Osteocyte (in vitro differentiated cells): ENCODE measurements around the gene HGF. TPM values are rescaled to one million over a fixed set of nuclear protein-coding genes. Genes with fewer than 3 reads are reported as not detected.

Source experiments
- DNase-seq: peaks from one replicate; pipeline ENCODE4 v3.0.0; 2021; ENCODE audit warnings: mixed read lengths; ENCODE audit not compliant: unreplicated experiment; ENCODE audit errors: extremely low spot score
- H3K27ac Mint-ChIP-seq: one replicate; pipeline ENCODE4 v1.8.0; 2021; ENCODE audit warnings: mild to moderate bottlenecking, mixed read lengths; ENCODE audit not compliant: unreplicated experiment
- H3K27me3 Mint-ChIP-seq: one replicate; pipeline ENCODE4 v1.8.0; 2021; ENCODE audit warnings: mixed read lengths; ENCODE audit not compliant: unreplicated experiment
- H3K36me3 Mint-ChIP-seq: one replicate; pipeline ENCODE4 v1.8.0; 2021; ENCODE audit warnings: mixed read lengths; ENCODE audit not compliant: unreplicated experiment
- H3K4me1 Mint-ChIP-seq: one replicate; pipeline ENCODE4 v1.8.0; 2021; ENCODE audit warnings: mixed read lengths; ENCODE audit not compliant: unreplicated experiment
- H3K4me3 Mint-ChIP-seq: one replicate; pipeline ENCODE4 v1.8.0; 2021; ENCODE audit warnings: mild to moderate bottlenecking, moderate library complexity, mixed read lengths; ENCODE audit not compliant: unreplicated experiment
- H3K9me3 Mint-ChIP-seq: one replicate; pipeline ENCODE4 v1.8.0; 2021; ENCODE audit warnings: mixed read lengths; ENCODE audit not compliant: unreplicated experiment
- CTCF ChIP-seq: fragments of 200-600 bp; sonication (generic); IDR thresholded peaks from 2 replicates; pipeline ENCODE4 v1.5.0; 2021; ENCODE audit warnings: antibody characterized with exemption, mild to moderate bottlenecking, moderate library complexity
- total RNA-seq: library from RNA; stranded (reverse); gene quantifications from 2 replicates; pipeline ENCODE4 v1.2.1, GENCODE V29; 2021

The HGF gene
- total RNA-seq, 1 donor from 2014 or later: 16.0 TPM

- Mint-ChIP-seq H3K4me3 (peak overlapping the region; percentile 66), H3K27ac (peak overlapping the region; percentile 96)
- no peak for DNase-seq
These were observed 75.1 kb downstream of the HGF start for GRCh38 chr7:81694711-81695110.

GRCh38 chr7:81693894-81694293 lies 76.0 kb downstream of the HGF start:
- no peaks in the 10 kb centered on the region for H3K9me3 Mint-ChIP-seq

More at GRCh38 chr7:81694711-81695110, 75.1 kb downstream of the HGF start:
- Mint-ChIP-seq H3K9me3 (no peaks in the 10 kb centered on the region), H3K4me1 (peaks cover 66% of the 10 kb centered on the region), H3K27me3 (no peaks in the 10 kb centered on the region), H3K36me3 (peaks cover 12% of the 10 kb centered on the region)
- no peak for TF ChIP-seq CTCF

DNA sequence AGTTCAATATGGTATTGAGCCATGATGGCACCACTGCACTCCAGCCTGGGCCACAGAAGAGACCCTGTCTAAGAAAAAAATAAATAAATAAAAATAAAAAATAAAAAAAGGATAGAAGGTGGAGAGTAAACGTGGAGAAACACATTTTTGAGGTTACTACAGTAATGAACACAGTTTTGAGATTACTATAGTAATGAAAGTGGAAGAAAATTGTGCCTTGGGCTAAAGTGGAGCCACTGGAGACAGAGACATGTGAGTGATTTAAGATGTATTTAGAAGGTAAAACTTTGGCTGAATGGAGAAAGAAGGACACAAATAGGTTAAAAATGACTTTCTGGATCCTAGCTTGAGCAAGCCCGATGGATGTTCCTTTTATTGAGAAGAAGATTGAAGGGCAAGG lies 76.8 kb downstream of the HGF start:
- H3K4me1 Mint-ChIP-seq: peaks cover 73% of the 10 kb centered on the region
- peak overlapping the region; percentile 96 for H3K27ac Mint-ChIP-seq
- H3K9me3 Mint-ChIP-seq: no peaks in the 10 kb centered on the region
- peaks cover 6% of the 10 kb centered on the region for H3K36me3 Mint-ChIP-seq
- no peak for DNase-seq
- H3K4me3 Mint-ChIP-seq: peak overlapping the region; percentile 77
- TF ChIP-seq CTCF: no peak
- H3K27me3 Mint-ChIP-seq: no peaks in the 10 kb centered on the region

More at GRCh38 chr7:81693894-81694293, 76.0 kb downstream of the HGF start:
- no peak for DNase-seq
- no peaks in the 10 kb centered on the region for H3K27me3 Mint-ChIP-seq
- peak overlapping the region; percentile 66 for H3K4me3 Mint-ChIP-seq
- peaks cover 11% of the 10 kb centered on the region for H3K36me3 Mint-ChIP-seq
- no peak for TF ChIP-seq CTCF
- peak overlapping the region; percentile 96 for H3K27ac Mint-ChIP-seq
- peaks cover 71% of the 10 kb centered on the region for H3K4me1 Mint-ChIP-seq

GRCh38 chr7:81692146-81692905 lies 77.5 kb downstream of the HGF start:
- H3K36me3 Mint-ChIP-seq: peaks cover 6% of the 10 kb centered on the region
- peaks cover 76% of the 10 kb centered on the region for H3K4me1 Mint-ChIP-seq
- DNase-seq: no peak
- peak overlapping the region; percentile 96 for H3K27ac Mint-ChIP-seq
- no peak for TF ChIP-seq CTCF
- peak overlapping the region; percentile 77 for H3K4me3 Mint-ChIP-seq
- no peaks in the 10 kb centered on the region for H3K9me3 Mint-ChIP-seq
- no peaks in the 10 kb centered on the region for H3K27me3 Mint-ChIP-seq

DNA sequence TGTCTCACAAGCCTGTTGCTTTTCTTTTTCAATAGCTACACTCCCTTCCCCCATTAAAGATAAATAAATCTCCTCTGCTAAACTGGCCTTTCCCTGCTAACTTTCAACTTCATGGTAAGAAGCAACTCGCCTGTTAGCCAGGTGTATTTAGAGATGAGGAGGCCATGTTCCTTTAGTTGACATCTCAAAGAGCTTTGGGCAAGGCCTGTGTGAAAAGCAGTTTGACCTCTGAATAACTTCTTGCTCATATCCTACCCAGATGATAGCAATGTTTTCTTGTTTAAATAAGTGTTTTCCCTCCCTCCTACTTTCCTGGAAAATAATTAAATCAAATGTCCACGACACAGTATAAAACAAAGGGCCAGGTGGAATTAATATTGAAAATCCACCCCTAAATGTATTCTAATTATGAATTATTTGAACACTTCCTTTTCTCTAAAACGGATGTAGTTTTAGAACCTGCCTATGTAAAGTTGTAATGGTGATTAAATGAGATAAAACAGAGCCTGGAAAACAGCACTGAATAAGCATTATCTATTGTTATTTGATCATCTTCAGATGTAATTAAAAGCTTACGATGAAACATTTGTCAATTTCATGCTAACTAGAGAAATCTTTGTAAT lies 78.5 kb downstream of the HGF start:
- Mint-ChIP-seq H3K27ac (peak overlapping the region; percentile 96), H3K9me3 (no peaks in the 10 kb centered on the region), H3K27me3 (no peaks in the 10 kb centered on the region), H3K4me3 (peak overlapping the region; percentile 77), H3K4me1 (peaks cover 78% of the 10 kb centered on the region), H3K36me3 (peaks cover under 1% of the 10 kb centered on the region)
- no peak for DNase-seq
- TF ChIP-seq CTCF: no peak
